Measurements from ENCODE around the gene SLC7A6OS.
"Not testable (repeated sequence)": the region's sequence is repeated elsewhere in the genome, so short reads cannot be mapped to it uniquely, and the experiment has no call there.

Gene SLC7A6OS

DNA sequence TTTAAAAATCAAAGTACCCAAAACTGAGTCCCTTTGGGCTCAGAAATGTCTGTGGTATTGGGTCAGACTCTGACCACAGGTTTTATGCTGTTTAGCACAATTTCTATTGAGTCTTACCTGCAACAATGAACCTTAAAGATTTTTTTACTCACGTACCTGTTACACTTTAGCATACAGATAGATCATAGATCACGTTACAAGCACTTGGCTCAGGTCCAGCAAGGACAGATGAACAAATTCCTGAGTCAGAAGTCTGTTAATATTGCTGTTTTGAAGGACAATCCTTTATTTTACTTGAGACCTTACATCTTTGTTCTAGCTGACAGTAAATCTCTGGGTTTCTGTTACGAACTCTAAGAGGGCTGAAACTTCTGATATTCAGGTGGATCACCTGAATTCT is 12.8 kb downstream of the SLC7A6OS start:
- DNase-seq, result no peak

DNA sequence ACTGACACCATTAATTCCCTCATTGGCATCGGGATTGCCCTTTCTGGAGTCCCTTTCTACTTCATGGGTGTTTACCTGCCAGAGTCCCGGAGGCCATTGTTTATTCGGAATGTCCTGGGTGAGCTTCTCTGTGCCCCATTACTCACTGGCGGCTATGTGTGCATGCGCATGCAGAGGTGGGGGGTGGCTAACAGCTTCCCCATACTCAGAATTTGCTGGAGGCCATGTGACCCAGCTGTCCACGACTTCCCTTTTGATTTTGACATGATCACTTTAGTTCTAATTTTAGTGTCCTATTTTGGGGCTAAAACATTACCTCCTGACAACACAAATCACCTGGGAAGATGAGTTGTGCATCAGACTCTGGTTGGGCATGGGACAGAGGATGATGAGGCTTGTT is 14.1 kb downstream of the SLC7A6OS start:
- no peak for DNase-seq

DNA sequence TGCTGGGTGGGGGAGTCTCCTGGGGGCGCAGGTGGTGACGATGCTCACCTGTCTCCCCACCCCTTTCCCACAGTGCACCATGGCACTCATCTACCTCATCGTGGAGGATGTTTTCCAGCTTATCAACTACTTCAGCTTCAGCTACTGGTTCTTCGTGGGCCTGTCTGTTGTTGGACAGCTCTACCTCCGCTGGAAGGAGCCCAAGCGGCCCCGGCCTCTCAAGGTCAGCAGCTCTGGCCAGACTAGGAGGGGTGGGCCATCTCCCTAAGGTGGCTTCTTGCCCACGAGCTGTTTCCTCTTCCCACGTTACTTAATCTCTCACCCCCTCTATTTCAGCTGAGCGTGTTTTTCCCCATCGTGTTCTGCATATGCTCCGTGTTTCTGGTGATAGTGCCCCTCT is 14.5 kb downstream of the SLC7A6OS start:
- no peak for DNase-seq

DNA sequence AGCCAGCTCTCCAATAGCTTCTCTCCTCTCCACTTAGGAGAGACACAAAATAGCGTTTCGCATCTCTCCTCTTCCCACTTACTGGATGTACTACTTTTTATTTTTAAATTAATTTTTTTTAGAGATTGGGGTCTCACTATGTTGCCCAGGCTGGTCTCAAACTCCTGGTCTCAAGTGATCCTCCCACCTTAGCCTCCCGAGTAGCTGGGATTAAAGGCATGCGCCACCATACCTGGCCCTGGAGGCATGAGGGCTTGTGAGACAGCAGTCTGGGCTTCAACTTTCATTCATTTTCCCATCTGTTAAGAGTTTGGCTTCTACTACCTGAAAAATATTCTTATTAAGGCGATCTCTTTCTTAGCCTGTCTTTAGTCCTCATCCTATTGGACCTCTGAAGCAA is 18.3 kb downstream of the SLC7A6OS start:
- no peak for DNase-seq

DNA sequence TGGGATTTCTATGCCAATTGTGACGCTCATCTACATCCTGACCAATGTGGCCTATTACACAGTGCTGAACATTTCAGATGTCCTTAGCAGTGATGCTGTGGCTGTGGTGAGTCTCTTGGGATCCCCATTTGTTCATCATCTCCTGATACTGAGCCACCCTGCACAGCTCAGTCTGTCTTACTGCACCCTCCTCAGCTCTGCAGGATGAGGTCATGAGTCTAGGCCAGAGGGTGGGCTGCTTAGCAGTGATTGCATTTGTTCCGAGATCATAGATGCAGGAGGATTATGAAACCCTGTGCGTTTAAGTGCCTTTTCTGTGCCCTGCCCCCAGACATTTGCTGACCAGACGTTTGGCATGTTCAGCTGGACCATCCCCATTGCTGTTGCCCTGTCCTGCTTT is 19.5 kb downstream of the SLC7A6OS start:
- no peak for DNase-seq

DNA sequence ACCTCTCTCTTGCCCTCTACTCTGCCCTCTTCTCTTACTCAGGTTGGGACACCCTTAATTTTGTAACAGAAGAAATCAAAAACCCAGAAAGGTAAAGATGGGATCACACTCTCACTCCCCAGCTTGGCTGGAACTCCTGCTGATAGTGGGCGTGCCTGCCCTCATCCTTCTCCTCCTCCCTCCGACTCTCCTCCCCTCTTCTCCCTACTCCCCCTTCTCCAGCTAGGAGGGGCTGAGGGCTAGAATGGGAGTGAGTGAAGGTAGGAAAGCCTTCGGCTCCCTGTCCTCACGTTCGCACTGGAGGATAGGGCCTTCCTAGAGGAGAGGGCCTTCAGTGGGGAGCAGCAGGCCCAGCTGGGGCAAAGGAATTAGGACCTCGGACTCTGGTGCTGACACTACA is 20.3 kb downstream of the SLC7A6OS start:
- no peak for DNase-seq

DNA sequence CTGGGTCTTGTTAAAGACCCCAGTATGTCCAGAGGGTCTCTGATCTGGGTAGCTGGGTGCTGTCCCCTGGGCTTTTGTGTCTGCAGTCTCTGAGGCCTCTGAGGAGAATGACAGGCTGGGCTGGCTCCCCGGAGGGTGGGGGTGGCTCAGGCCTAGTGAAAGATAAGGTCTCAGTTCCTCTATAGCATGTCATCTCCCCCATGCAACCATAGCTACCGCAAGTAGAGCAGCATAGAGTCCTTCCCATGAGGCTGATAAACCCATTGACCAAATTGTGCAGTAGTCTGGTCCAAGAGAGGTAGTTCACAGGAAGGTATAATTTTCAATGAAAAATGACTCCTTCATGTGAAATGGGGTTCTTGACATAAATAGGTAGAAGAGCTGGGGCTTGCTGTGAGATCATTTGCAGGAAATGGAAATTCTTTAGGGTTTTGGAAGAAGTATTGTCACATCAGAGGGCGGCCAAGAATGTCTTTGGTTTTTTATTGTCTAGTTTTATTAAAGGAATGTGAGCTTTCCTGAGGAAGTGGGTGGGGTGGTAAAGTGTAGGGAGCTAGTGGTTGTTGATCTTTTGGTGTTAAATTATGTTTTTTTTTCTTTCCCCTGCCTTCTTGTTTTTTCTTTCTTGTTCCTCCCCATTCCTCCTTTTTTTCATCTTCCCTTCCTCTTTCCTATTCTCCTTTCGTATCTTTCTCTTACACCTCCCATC is 21.0 kb downstream of the SLC7A6OS start:
- no peak for DNase-seq

DNA sequence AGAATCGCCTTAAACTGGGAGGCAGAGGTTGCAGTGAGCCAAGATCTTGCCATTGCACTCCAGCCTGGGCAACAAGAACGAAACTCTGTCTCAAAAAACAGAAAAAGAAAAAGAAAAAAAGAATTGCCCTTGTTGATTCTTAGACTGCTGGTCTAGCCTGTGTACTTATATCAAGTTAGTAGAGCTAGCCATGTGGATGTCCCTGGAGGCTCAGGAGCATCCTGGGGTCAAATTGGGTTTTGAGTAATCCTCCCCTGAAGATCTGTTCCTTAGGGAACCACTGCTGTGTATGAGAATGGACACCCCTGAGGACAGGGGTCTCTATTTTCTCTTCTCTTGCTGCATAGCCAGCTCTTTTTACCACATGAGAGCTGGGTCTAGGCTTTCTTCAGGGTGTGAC is 21.5 kb downstream of the SLC7A6OS start:
- no peak for DNase-seq

DNA sequence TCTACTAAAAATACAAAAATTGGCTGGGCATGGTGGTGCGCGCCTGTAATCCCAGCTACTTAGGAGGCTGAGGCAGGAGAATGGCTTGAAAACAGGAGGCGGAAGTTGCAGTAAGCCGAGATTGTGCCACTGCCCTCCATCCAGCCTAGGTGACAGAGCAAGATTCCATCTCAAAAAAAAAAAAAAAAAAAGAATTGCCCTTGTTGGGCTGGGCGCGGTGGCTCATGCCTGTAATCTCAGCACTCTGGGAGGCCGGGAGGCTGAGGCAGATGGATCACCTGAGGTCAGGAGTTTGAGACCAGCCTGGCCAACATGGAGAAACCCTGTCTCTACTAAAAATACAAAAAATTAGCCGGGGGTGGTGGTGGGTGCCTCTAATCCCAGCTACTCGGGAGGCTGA is 21.9 kb downstream of the SLC7A6OS start:
- DNase-seq, result not testable (repeated sequence)

DNA sequence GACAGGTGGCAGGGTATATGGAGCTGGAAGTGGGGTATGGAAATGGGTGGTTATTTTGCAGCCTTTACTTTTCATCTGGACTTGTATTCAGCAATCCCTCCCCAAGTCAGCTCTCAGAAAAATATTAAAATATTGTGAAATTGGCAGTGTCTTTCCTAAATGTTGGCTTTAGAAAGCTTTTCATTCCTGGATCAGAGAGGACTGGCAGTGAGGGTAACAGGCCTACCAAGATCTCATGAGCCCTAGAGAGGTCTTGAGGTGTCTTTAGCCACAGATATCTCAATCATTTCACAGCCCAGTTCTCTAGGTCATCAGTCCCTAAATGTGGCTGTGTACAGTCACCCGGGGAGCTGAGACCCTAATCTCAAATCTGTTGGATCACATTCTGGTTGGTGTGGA is 22.5 kb downstream of the SLC7A6OS start:
- DNase-seq, result no peak

DNA sequence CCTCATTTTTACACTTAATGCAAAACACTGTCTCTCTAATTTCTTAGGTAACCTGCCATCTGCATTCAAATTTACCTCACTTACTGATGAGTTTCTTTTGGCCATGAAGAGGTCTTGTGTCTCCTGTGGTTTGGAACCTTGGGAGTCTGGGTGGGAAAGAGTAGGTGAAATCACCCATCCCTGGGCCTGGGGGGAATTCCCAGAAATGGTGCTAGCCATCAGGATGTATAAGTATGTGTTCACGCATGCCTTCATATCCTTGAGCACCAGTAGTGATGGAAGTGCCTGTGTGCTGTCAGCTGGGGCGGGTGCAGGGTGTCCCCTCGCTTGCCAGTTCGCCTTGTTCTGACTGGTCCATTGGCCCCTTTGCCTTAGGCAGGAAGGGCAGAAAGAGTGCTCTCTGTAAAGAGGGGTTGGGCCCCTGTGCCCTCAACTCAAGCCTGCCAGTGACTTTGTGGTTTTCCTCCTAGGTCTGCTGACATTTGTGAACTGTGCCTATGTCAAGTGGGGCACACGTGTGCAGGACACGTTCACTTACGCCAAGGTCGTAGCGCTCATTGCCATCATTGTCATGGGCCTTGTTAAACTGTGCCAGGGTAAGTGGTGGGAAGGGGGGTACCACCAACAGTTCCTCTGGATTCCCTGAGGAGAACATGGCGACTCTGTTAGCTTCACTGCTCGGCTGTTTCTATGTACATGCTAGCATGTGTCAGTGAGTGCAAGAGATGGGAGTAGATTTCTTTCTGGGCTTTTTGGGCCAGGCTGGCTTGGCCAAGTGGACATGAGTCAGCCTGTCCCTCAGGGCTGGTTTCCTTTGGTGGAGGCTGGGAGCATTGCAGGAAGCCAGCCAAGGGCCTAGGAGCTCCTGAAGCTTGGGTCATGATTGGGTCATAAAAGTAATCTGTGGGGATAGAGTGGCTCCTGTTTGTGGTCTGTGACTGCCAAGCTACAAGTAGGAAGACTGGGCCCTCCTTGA is 23.2 kb downstream of the SLC7A6OS start:
- no peak for DNase-seq

DNA sequence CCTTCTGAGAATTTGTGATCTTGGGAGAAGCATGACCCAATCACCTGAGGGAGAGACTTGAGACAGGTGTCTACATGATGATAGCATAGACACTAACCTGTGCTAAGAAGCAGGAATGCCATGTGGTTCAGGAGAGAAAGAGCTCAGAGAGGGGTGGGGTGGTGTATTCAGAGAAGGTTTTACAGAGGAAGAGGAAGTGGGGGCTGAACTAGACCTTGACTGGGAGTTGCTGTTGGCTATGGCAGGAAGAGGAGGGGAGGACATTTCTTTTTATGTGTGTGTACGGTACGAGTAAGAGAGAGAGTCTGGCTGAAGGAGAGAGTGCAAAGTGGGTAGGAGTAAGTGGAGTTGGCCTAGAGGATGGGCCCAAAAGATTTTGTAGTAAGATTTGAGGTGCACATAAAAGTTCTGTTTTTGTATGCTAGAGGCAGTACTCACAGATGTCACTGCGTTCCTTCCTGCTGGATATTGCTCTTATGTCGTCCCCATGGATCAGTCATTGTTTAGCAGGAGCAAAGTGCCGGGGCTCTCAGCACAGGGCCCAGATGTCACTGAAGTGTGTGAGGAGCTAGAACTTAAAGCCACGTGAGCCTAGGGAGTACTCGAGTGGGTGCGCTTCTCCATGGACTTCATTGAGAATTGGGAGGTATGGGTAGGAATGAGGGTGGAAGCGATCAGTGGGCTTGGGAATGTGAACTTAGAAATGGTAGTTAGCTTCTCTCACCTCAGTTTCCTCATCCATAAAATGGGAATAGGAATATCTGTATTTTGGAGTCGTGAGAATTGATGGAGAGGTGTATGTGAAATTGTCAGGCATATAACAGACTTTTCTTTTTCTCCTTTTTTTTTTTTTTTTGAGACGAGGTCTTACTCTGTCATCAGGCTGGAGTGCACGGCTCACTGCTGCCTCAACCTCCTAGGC is 24.3 kb downstream of the SLC7A6OS start:
- no peak for DNase-seq

DNA sequence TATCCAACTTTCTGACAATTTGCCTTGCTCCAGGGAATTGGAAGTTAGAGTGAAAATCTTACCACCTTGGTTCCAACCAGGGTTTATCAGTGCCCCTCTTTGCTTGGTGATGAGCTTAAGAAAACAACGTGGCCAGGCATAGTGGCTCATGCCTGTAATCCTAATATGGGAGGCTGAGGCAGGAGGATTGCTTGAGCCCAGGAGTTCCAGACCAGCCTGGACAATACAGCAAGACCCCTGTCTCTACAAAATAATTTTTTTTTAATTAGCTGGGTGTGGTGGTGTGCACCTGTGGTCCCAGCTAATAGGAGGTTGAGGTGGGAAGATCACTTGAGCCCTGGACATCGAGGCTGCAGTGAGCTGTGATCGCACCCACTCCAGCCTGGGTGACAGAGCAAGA is 25.1 kb downstream of the SLC7A6OS start:
- DNase-seq, result no peak

DNA sequence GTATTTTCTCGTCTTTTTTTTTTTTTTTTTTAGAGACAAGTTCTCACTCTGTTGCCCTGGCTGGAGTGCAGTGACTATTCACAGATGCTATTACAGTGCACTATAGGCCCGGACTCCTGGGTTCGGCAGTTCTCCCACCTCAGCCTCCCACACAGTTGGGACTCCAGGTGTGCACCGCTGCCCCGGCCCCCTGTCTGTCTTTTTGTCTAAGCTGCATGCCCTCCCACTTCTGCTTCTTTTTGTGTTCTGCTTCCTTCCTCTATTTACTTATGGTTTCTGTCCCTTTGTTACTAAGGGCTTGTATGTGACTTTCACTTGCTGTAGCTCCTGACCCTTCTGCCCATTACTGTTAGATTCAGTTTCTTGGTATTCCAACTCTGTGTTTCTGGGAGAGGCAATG is 25.9 kb downstream of the SLC7A6OS start:
- no peak for DNase-seq

DNA sequence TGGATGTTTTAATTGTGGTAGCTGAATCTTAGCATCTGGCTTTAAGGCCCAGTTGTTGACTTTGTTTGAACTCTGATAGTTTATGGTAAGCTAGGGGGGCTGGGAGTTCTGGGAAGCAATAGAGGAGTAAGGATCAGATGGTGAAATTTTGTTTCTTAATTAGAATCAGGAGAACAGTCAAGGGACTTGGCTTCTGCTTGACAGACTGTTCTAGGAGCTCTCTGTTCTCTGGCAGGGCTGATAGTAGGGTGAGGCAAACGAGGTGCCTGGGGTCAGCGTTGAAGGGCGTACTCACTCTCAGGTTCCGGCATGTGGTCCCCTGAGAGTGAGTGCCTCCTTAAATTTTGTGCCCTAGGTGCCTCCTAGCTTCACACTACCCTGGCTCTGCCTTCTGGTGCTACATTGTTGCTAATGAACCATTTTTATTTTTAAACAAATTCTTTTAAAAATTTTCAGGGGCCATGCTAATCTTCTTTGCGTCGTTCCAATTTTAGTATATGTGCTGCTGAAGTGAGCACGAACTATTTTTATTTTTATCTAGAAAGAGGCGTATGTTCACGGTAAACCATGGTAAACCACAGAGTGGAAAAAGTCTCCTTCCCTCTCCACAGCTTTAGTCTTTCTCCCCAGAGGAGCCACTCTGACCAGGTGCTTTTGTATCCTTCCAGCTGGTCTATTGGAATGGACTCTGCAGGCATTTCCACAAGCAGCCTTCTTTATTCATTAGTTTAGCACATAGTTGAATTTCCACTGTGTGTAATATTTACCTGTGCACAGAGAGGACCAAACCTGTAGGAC is 26.7 kb downstream of the SLC7A6OS start:
- DNase-seq, result no peak

DNA sequence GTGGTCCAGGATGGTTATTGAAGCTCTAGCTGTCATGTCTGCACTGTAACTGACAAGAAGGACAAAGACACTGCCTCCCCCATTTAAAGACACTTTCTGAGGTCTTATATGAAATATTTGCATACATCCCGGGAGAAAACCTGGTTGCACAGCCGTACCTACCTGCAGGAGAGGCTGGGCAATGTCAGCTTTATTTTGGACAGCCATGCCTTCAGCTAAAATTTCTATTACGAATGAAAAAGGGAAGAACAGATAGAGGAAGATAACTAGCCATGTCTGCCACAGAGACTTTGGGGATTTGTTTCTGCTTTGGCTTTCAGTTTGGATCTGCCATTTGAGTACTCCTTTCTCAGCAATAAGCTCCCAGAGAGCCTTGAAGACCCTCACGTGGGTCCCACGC is 27.4 kb downstream of the SLC7A6OS start:
- no peak for DNase-seq

DNA sequence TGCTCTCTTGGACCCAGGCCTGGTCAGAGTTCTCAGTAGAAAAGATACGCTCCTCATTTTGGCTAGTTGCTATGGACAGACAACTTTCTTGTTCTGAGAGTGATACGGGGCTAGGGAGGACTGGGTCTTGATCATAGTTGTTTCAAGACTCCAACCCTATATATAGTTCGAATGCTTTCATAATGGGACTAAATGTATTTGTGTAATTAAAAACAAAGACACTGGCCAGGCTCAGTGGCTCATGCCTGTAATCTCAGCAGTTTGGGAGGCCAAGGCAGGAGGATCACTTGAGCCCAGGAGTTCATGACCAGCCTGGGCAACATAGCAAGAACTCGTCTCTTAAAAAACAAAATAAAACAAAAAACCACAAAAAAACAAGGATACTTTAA is 28.7 kb downstream of the SLC7A6OS start:
- no peak for DNase-seq

DNA sequence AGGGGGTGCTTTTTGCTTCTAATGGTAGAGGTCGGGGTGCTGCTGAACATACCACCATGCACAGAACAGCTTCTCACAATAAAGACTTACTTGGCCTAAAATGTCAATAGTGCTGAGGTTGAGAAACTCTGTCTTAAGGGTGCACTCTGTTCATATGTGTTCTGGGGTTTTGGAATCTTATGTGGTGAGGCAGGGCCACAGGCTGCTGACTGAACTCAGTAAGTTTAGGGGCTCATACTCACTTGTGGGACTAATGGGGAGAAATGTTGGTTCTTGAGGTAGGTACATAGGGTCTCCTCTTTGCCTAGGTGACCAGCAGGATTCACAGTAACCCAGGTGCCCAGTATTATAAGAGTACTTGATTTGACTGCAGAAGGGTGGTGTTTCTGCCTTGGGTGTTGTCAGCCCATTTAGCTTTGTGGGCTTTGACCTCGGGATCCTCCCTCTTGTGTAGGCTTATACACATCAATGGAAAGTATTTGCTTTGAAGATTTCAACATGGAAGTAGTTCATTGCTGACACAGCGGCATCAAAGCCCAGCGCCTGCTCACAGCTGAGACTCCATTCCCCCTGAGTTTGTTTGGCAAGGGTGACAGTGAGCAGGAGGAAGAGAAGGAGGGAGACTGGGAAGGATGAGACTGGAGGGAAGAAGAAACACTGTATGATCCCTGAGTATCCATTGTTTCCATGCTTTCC is 29.2 kb downstream of the SLC7A6OS start:
- DNase-seq, result no peak

DNA sequence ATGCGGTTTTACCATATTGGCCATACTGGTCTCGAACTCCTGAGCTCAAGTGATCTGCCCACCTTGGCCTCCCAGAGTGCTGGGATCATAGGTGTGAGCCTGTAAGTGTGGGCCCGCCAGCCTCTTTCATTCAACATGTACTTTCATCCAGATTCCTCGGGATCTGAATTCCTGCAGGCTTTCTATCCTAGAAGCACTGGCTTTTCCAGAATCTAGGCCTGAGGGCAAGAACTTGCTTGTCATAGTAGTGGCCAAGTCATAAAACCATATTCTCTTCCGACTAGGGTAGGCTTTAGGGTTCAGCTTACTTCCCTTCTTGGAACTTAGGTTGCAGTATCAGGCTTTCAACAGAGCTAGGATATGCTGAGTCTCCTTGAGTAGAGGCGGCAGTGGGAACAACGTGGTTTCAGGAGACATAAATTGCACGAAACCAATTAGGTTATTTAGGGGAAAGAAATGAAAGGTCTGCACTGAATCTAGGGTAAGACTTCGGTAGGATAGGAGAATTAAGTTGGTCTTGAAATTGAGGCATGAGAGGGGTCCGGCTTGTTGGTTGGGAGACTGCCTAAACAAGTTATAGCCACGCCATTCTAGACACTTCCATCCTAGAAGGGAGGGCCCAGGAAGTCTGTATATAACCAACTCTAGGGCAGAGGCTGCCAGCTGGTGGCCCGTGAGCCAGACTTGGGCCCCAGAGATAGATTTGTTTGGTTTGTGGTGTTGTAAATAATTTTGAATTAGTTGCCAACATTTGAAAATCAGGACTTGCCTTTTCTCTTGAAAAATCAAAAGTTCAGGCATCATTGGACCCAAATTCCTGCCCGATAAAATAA is 30.8 kb downstream of the SLC7A6OS start:
- DNase-seq, result no peak

DNA sequence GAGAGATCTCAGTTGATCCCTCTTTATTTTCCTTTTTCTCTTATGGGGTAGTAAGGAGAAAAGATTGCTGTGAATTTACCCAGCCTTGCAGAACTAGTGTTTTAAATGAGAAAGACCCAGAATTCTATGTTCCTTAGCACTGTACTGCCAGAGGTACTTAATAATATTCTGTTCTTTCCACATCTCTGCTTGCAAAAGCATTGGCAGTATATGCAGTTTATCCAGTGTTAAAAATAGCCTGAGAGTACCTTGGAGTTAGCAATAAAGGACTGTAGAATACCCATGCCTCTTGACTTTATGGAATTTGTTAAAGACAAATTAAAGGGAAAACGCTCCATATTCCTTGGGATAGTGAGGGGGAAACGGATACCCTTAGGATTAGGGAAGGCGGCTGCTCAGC is 34.5 kb downstream of the SLC7A6OS start:
- DNase-seq, result no peak
